HL-60 (cell line): ENCODE measurements around the gene LRRC75B.
"Not testable (repeated sequence)": the region's sequence is repeated elsewhere in the genome, so short reads cannot be mapped to it uniquely, and the experiment has no call there.

ENCODE experiments used
- GABPA ChIP-seq: IDR thresholded peaks from 2 replicates; pipeline ENCODE4 v1.6.1; 2012; ENCODE audit warnings: low read depth
- POLR2AphosphoS5 ChIP-seq: IDR thresholded peaks from 2 replicates; pipeline ENCODE4 v1.6.1; 2012; ENCODE audit warnings: low read depth
- TF ChIP-seq, protein P1 (sequence below): IDR thresholded peaks from one replicate; pipeline ENCODE4 v1.5.1; 2011; ENCODE audit warnings: low read length, control low read depth, inconsistent platforms; ENCODE audit not compliant: insufficient read depth
- TF ChIP-seq, protein P2 (sequence below): IDR thresholded peaks from 2 replicates; pipeline ENCODE4 v1.6.1; 2012; ENCODE audit warnings: low read depth; ENCODE audit not compliant: insufficient replicate concordance

DNA sequence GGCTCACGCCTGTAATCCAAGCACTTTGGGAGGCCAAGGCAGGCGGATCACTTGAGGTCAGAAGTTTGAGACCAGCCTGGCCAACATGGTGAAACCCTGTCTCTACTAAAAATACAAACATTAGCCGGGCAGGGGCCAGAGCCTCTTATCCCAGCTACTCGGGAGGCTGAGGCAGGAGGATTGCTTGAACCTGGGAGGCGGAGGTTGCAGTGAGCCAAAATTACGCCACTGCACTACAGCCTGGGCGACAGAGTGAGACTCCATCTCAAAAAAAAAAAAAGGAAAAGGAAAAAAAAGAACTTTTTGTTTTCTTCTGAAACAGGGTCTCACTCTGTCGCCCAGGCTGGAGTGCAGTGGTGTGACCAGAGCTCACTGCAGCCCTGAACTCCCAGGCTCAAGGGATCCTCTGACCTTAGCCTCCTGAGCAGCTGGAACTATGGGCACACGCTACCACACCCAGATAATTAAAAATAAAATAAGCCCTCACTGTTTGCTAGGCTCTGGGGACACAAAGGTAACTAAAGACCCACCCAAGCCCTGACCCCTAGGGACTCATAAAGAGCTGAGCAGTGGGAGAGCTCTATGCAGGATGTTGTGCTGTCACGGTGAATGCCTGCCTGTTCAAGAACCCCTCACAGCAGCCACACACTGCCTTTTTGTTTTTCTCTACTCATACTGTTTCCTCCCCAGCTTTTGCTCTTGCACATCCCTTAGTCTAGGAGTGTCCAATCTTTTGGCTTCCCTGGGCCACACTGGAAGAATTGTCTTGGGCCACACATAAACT is 40.2 kb downstream of the LRRC75B start:
- TF ChIP-seq, protein P1, sequence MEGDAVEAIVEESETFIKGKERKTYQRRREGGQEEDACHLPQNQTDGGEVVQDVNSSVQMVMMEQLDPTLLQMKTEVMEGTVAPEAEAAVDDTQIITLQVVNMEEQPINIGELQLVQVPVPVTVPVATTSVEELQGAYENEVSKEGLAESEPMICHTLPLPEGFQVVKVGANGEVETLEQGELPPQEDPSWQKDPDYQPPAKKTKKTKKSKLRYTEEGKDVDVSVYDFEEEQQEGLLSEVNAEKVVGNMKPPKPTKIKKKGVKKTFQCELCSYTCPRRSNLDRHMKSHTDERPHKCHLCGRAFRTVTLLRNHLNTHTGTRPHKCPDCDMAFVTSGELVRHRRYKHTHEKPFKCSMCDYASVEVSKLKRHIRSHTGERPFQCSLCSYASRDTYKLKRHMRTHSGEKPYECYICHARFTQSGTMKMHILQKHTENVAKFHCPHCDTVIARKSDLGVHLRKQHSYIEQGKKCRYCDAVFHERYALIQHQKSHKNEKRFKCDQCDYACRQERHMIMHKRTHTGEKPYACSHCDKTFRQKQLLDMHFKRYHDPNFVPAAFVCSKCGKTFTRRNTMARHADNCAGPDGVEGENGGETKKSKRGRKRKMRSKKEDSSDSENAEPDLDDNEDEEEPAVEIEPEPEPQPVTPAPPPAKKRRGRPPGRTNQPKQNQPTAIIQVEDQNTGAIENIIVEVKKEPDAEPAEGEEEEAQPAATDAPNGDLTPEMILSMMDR, result not testable (repeated sequence)
- TF ChIP-seq, protein P2, sequence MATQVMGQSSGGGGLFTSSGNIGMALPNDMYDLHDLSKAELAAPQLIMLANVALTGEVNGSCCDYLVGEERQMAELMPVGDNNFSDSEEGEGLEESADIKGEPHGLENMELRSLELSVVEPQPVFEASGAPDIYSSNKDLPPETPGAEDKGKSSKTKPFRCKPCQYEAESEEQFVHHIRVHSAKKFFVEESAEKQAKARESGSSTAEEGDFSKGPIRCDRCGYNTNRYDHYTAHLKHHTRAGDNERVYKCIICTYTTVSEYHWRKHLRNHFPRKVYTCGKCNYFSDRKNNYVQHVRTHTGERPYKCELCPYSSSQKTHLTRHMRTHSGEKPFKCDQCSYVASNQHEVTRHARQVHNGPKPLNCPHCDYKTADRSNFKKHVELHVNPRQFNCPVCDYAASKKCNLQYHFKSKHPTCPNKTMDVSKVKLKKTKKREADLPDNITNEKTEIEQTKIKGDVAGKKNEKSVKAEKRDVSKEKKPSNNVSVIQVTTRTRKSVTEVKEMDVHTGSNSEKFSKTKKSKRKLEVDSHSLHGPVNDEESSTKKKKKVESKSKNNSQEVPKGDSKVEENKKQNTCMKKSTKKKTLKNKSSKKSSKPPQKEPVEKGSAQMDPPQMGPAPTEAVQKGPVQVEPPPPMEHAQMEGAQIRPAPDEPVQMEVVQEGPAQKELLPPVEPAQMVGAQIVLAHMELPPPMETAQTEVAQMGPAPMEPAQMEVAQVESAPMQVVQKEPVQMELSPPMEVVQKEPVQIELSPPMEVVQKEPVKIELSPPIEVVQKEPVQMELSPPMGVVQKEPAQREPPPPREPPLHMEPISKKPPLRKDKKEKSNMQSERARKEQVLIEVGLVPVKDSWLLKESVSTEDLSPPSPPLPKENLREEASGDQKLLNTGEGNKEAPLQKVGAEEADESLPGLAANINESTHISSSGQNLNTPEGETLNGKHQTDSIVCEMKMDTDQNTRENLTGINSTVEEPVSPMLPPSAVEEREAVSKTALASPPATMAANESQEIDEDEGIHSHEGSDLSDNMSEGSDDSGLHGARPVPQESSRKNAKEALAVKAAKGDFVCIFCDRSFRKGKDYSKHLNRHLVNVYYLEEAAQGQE, result not testable (repeated sequence)
- not testable (repeated sequence) for TF ChIP-seq POLR2AphosphoS5, GABPA
